ENCODE results near the gene CACNA1C.
"Not testable (repeated sequence)": the region's sequence is repeated elsewhere in the genome, so short reads cannot be mapped to it uniquely, and the experiment has no call there.

Gene CACNA1C

DNA sequence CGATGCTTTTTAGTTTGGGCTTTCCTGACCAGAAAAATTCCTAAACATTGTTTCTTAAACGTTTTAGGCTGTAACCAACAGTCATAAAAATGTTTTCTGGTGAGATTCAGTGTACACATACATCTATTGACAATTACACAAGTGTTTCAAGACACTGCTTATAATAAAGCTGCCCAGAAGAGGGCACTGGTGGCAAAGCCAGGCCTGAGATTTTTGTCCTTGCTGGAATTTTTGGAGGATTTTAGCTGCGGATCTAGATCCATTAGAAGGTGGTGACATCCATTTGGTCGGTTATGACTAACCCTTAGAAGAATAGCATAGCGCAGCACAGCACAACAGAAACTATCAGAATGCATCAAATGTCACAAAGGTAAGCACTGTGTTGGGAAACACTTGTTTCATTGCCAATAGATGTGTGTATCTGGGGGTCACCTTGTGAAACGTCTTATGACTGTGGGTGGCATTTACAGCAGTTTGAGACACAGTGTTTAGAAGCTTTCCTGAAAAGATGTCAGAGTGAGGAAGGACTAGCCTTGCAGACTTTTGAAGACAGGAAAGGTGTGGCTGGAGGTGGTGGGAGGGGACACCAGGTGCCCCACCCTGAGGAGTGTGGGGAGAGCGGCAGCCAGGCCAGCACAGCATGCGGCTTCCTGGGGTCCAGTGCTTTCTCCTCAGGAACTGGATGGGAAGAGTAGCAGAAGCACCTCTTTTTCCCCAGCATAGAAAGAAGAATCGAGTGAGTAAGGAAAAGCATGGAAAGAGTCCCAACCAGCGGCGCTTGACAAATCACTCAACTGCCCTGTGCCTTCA, 687.2 kb downstream of the CACNA1C start:
- no peak for DNase-seq (ENCODE audit: low read depth in 2 of 2)

GRCh38 chr12:2742037-2742436, 689.2 kb downstream of the CACNA1C start:
- not testable (repeated sequence) for DNase-seq (ENCODE audit: low read depth in 2 of 2)

DNA sequence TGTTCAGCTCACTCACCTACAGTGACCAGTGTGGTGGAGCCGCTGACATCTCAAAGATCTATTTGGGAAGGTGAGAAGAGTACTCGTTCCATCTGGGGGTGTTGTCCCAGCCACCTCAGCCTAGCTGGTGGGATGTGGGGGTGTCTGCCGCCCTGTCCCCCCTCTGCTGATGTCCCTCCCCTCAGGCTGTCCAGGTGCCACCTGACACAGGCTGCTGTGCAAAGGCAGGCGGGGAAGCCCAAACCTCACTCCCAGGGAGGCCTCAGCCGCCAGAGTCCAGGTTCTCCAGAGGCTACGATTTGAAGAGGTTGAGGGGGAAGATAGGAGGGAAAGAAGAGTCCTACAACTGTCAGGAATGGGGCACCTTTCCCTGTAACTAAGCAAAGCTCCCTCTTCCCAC, 690.7 kb downstream of the CACNA1C start:
- DNase-seq (ENCODE audit: low read depth in 2 of 2), result no peak

- no peak for DNase-seq (ENCODE audit: low read depth in 2 of 2)
These were observed 692.9 kb downstream of the CACNA1C start for GRCh38 chr12:2745655-2746054.
